ENCODE results near the gene USP54. TPM values are rescaled to one million over a fixed set of nuclear protein-coding genes. Genes with fewer than 3 reads are reported as not detected.

Gene USP54
- total and polyA plus RNA-seq, 2 experiments from 2014 or later = 15.1 to 27.4 TPM

DNA sequence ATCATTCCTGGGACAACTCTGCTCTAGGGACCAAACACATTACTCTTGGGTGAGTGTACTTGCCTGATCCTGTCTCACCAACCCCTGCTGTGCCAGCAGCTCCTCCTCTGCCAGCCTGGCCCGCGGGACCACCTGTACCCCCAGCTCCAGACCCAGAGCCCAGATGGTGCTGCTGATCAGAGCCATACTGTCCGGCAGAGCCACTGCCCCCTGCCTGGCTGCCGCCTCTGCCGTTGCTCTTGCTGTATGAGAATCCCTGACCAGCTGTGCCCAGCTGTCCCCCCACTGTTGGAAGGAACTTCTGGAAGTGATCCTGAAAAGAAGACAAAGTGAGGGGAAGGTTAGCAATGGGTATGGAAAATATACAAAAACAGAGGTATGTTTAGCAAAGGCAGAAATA is 43.3 kb upstream of the USP54 start (continued):
- TF ChIP-seq ETS1 (IDR thresholded peaks at IDR 0.05) (no peak), CREB1 (CRISPR knock-in tag; IDR thresholded peaks at IDR 0.05; ENCODE audit: low read depth) (no peak), ZNF462 (CRISPR knock-in tag; IDR thresholded peaks at IDR 0.05) (no peak), NANOG (IDR thresholded peaks at IDR 0.05; ENCODE audit: borderline replicate concordance) (no peak), JUNB (IDR thresholded peaks at IDR 0.05; ENCODE audit: unreplicated experiment) (no peak)

DNA sequence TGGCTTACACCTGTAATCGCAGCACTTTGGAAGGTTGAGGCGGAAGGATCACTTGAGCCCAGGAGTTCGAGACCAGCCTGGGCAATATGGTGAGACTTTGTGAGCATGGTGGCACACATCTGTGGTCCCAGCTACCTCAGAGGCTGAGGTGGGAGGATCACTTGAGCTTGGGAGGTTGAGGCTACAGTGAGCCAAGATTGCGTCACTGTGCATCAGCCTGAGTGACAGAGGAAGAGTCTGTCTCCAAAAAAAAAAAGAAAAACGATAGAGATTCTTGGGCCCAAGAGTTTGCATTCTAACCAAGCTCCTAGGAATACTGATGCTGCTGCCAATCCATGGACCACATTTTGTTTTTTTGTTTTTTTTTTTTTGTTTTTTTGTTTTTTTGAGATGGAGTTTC is 38.0 kb upstream of the USP54 start:
- Histone ChIP-seq H2AFZ (no peak overlapping the region), H3K36me3 (ENCODE audit: insufficient read depth) (no peaks in the 10 kb centered on the region), H3K27me3 (ENCODE audit: insufficient read depth) (no peaks in the 10 kb centered on the region), H3K4me1 (ENCODE audit: insufficient read depth) (no peaks in the 10 kb centered on the region), H4K20me1 (replicated peaks; ENCODE audit: insufficient read depth) (no peaks in the 10 kb centered on the region), H3F3A (replicated peaks; ENCODE audit: low read depth) (peaks cover 11% of the 10 kb centered on the region; the same call in 1 of the 2 replicates), H3K4me3 (no peak overlapping the region), H3K9me2 (ENCODE audit: insufficient read depth) (no peaks in the 10 kb centered on the region), H3K27ac (ENCODE audit: low read depth) (no peak overlapping the region), H3K79me2 (replicated peaks; ENCODE audit: insufficient read depth) (peaks cover 20% of the 10 kb centered on the region), H3K4me2 (no peak overlapping the region)
- ATAC-seq = no peak
- no peak overlapping the region for H3K4me3 Mint-ChIP-seq
- H3K4me1 Mint-ChIP-seq = peaks cover 4% of the 10 kb centered on the region; the same call in 1 of the 3 replicates
- no peak overlapping the region for H3K27ac Mint-ChIP-seq
- no peaks in the 10 kb centered on the region for H3K36me3 Mint-ChIP-seq (ENCODE audit: low read depth)
- no peaks in the 10 kb centered on the region for H3K9me3 Mint-ChIP-seq
- peaks cover 8% of the 10 kb centered on the region for H3K27me3 Mint-ChIP-seq (ENCODE audit: insufficient read depth, low read depth, poor library complexity)
- no peak for DNase-seq (ENCODE audit: low spot score)
- TF ChIP-seq ZNF114 (CRISPR knock-in tag; IDR thresholded peaks at IDR 0.05) = no peak
- no peak for TF ChIP-seq CREB1 (CRISPR knock-in tag; IDR thresholded peaks at IDR 0.05; ENCODE audit: low read depth)
- no peak for TF ChIP-seq EZH2phosphoT487 (IDR thresholded peaks at IDR 0.05; ENCODE audit: unreplicated experiment)
- TF ChIP-seq STAT1 (IDR thresholded peaks at IDR 0.05; ENCODE audit: unreplicated experiment) = no peak
- TF ChIP-seq, protein P1, sequence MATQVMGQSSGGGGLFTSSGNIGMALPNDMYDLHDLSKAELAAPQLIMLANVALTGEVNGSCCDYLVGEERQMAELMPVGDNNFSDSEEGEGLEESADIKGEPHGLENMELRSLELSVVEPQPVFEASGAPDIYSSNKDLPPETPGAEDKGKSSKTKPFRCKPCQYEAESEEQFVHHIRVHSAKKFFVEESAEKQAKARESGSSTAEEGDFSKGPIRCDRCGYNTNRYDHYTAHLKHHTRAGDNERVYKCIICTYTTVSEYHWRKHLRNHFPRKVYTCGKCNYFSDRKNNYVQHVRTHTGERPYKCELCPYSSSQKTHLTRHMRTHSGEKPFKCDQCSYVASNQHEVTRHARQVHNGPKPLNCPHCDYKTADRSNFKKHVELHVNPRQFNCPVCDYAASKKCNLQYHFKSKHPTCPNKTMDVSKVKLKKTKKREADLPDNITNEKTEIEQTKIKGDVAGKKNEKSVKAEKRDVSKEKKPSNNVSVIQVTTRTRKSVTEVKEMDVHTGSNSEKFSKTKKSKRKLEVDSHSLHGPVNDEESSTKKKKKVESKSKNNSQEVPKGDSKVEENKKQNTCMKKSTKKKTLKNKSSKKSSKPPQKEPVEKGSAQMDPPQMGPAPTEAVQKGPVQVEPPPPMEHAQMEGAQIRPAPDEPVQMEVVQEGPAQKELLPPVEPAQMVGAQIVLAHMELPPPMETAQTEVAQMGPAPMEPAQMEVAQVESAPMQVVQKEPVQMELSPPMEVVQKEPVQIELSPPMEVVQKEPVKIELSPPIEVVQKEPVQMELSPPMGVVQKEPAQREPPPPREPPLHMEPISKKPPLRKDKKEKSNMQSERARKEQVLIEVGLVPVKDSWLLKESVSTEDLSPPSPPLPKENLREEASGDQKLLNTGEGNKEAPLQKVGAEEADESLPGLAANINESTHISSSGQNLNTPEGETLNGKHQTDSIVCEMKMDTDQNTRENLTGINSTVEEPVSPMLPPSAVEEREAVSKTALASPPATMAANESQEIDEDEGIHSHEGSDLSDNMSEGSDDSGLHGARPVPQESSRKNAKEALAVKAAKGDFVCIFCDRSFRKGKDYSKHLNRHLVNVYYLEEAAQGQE (IDR thresholded peaks at IDR 0.05; ENCODE audit: unreplicated experiment) = no peak
- TF ChIP-seq NANOG (IDR thresholded peaks at IDR 0.05; ENCODE audit: borderline replicate concordance) = no peak
- no peak for TF ChIP-seq POLR2AphosphoS5 (IDR thresholded peaks at IDR 0.05; ENCODE audit: low read depth)
- TF ChIP-seq, protein P2, sequence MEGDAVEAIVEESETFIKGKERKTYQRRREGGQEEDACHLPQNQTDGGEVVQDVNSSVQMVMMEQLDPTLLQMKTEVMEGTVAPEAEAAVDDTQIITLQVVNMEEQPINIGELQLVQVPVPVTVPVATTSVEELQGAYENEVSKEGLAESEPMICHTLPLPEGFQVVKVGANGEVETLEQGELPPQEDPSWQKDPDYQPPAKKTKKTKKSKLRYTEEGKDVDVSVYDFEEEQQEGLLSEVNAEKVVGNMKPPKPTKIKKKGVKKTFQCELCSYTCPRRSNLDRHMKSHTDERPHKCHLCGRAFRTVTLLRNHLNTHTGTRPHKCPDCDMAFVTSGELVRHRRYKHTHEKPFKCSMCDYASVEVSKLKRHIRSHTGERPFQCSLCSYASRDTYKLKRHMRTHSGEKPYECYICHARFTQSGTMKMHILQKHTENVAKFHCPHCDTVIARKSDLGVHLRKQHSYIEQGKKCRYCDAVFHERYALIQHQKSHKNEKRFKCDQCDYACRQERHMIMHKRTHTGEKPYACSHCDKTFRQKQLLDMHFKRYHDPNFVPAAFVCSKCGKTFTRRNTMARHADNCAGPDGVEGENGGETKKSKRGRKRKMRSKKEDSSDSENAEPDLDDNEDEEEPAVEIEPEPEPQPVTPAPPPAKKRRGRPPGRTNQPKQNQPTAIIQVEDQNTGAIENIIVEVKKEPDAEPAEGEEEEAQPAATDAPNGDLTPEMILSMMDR (conservative IDR thresholded peaks at IDR 0.05; ENCODE audit: low read depth in 2 of 2) = no peak
- TF ChIP-seq ETS1 (IDR thresholded peaks at IDR 0.05) = no peak

Measured in GM23338 (cell line).